Measurements from ENCODE around the gene TPR. TPM values are rescaled to one million over a fixed set of nuclear protein-coding genes. Genes with fewer than 3 reads are reported as not detected.
A peak's percentile ranks its signal among the peaks of the same experiment; 100 is the strongest.

Gene TPR
- total RNA-seq, 1 experiment from 2014 or later: 107 TPM

DNA sequence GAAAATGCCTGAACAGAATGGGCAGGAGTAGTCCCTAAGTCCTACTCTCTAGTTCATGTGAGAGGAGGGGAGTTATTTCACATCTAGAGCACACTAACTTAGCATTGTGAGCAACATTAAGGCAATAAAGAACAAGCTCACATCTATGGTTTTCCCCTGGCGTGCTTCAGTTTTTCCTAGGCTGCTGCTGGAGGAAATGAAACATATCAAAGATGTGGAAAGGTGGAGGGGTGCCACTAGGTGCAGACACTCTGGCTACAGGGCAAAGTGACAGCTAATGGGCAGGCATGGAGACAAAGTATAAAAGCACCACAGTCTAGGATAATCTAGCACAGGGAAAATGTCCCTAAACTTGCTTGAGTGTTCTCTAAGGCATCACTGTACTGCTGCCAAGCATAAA is 82.2 kb downstream of the TPR start:
- Mint-ChIP-seq H3K4me3 (no peak overlapping the region), H3K36me3 (ENCODE audit: insufficient read depth in 1 of 3, low read depth in 3 of 3) (no peaks in the 10 kb centered on the region), H3K27me3 (ENCODE audit: low read depth) (no peaks in the 10 kb centered on the region; the same call in 1 of the 2 replicates), H3K27ac (peak overlapping the region in 1 of 3 experiments; percentile 91; a peak in 1 of 7 replicates), H3K4me1 (no peaks in the 10 kb centered on the region), H3K9me3 (no peaks in the 10 kb centered on the region)
- no peak overlapping the region for H3K4me2 ChIP-seq (ENCODE audit: insufficient read depth, insufficient read length, low read length)
- no peaks in the 10 kb centered on the region for H3K4me1 ChIP-seq (ENCODE audit: insufficient read depth, low read length)
- no peak overlapping the region for H2BK120ac ChIP-seq (ENCODE audit: low read depth, low read length, poor library complexity, severe bottlenecking)
- H3K9me3 ChIP-seq (ENCODE audit: control insufficient read depth, low read depth, low read length): no peaks in the 10 kb centered on the region
- H3K14ac ChIP-seq (ENCODE audit: insufficient read depth, low read length): no peak overlapping the region
- no peaks in the 10 kb centered on the region for H3K79me1 ChIP-seq (ENCODE audit: insufficient read depth, low read depth, low read length, poor library complexity, severe bottlenecking)
- H3K27me3 ChIP-seq (ENCODE audit: insufficient read depth, low read length): no peaks in the 10 kb centered on the region
- H3K9ac ChIP-seq (ENCODE audit: extremely low read depth, insufficient read length, low read length): no peak overlapping the region
- H2BK15ac ChIP-seq (ENCODE audit: low read depth, low read length): no peak overlapping the region
- no peak overlapping the region for H3K4ac ChIP-seq (ENCODE audit: low read depth, low read length)
- H3T11ph ChIP-seq (ENCODE audit: low read length): no peak overlapping the region
- DNase-seq: no peak
- H2BK12ac ChIP-seq (ENCODE audit: insufficient read length, low read depth, low read length): no peak overlapping the region
- H3K27ac ChIP-seq (ENCODE audit: insufficient read length, low read depth, low read length): no peak overlapping the region
- H2AK5ac ChIP-seq (ENCODE audit: insufficient read length, low read length): no peak overlapping the region
- H3K56ac ChIP-seq (ENCODE audit: insufficient read length, low read depth, low read length): no peak overlapping the region
- H3K79me2 ChIP-seq (ENCODE audit: insufficient read depth, low read length): no peaks in the 10 kb centered on the region
- H3K18ac ChIP-seq (ENCODE audit: insufficient read length, low read depth, low read length): no peak overlapping the region
- no peak overlapping the region for H2AFZ ChIP-seq (ENCODE audit: low read length)
- H4K8ac ChIP-seq (replicated peaks; ENCODE audit: insufficient read length, low read depth, low read length): no peak overlapping the region
- H2BK20ac ChIP-seq (ENCODE audit: low read depth, low read length, poor library complexity, severe bottlenecking): no peak overlapping the region
- H4K91ac ChIP-seq (ENCODE audit: insufficient read length, low read depth, low read length): no peak overlapping the region
- H3K23ac ChIP-seq (ENCODE audit: insufficient read length, low read depth, low read length): no peak overlapping the region
- WGBS (ENCODE audit: extremely low coverage, insufficient read length, low lambda C conversion rate): no CpG with 5 or more reads among the region's 1 CpG
- no peaks in the 10 kb centered on the region for H3K23me2 ChIP-seq (ENCODE audit: insufficient read length, low read depth, low read length, poor library complexity, severe bottlenecking)
- no peaks in the 10 kb centered on the region for H4K20me1 ChIP-seq (ENCODE audit: control insufficient read depth, insufficient read depth, insufficient read length)
- TF ChIP-seq, protein P1, sequence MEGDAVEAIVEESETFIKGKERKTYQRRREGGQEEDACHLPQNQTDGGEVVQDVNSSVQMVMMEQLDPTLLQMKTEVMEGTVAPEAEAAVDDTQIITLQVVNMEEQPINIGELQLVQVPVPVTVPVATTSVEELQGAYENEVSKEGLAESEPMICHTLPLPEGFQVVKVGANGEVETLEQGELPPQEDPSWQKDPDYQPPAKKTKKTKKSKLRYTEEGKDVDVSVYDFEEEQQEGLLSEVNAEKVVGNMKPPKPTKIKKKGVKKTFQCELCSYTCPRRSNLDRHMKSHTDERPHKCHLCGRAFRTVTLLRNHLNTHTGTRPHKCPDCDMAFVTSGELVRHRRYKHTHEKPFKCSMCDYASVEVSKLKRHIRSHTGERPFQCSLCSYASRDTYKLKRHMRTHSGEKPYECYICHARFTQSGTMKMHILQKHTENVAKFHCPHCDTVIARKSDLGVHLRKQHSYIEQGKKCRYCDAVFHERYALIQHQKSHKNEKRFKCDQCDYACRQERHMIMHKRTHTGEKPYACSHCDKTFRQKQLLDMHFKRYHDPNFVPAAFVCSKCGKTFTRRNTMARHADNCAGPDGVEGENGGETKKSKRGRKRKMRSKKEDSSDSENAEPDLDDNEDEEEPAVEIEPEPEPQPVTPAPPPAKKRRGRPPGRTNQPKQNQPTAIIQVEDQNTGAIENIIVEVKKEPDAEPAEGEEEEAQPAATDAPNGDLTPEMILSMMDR (conservative IDR thresholded peaks at IDR 0.05): no peak
- no peak overlapping the region for H2BK5ac ChIP-seq (ENCODE audit: insufficient read length, low read length)
- no peak overlapping the region for H4K5ac ChIP-seq (ENCODE audit: insufficient read length, low read depth, low read length)
